SJSA1 (cell line): ENCODE results near the gene DOLK. TPM values are rescaled to one million over a fixed set of nuclear protein-coding genes. Genes with fewer than 3 reads are reported as not detected.
"Not testable (repeated sequence)": the region's sequence is repeated elsewhere in the genome, so short reads cannot be mapped to it uniquely, and the experiment has no call there.

Experiments used
- DNase-seq, 2 experiments: peaks; one replicate each; pipeline ENCODE4 v3.0.0-alpha.2; 2015 to 2020; ENCODE audit warnings: low spot score in 2 of 2, low read depth in 1 of 2
- H3K27ac ChIP-seq: fragments of 250-450 bp; sonication (Bioruptor Pico); 2 replicates; pipeline ENCODE4 v1.5.1; 2020; ENCODE audit warnings: mild to moderate bottlenecking, moderate library complexity
- H3K27me3 ChIP-seq: fragments of 250-450 bp; sonication (Bioruptor Pico); replicated peaks from 2 replicates; pipeline ENCODE4 v1.5.1; 2020; ENCODE audit warnings: mild to moderate bottlenecking, moderate library complexity
- H3K36me3 ChIP-seq: fragments of 250-450 bp; sonication (Bioruptor Pico); 2 replicates; pipeline ENCODE4 v1.5.1; 2020; ENCODE audit warnings: mild to moderate bottlenecking
- H3K4me1 ChIP-seq: fragments of 250-450 bp; sonication (Bioruptor Pico); replicated peaks from 2 replicates; pipeline ENCODE4 v1.6.1; 2021; ENCODE audit warnings: mild to moderate bottlenecking
- H3K4me3 ChIP-seq: fragments of 250-450 bp; sonication (Bioruptor Pico); 2 replicates; pipeline ENCODE4 v1.5.1; 2020; ENCODE audit warnings: mild to moderate bottlenecking
- H3K9me3 ChIP-seq: fragments of 250-450 bp; sonication (Bioruptor Pico); replicated peaks from 2 replicates; pipeline ENCODE4 v1.5.1; 2020; ENCODE audit warnings: mild to moderate bottlenecking
- total RNA-seq: library from RNA; depleted of rRNA; stranded (reverse); fragments of >200 nt; shearing (Covaris generic); gene quantifications from 2 replicates; pipeline ENCODE4 v1.2.3, GENCODE V29; 2014; rRNA removed

The DOLK gene
- 26.6 and 31.6 TPM in 2 replicates for total RNA-seq

DNA sequence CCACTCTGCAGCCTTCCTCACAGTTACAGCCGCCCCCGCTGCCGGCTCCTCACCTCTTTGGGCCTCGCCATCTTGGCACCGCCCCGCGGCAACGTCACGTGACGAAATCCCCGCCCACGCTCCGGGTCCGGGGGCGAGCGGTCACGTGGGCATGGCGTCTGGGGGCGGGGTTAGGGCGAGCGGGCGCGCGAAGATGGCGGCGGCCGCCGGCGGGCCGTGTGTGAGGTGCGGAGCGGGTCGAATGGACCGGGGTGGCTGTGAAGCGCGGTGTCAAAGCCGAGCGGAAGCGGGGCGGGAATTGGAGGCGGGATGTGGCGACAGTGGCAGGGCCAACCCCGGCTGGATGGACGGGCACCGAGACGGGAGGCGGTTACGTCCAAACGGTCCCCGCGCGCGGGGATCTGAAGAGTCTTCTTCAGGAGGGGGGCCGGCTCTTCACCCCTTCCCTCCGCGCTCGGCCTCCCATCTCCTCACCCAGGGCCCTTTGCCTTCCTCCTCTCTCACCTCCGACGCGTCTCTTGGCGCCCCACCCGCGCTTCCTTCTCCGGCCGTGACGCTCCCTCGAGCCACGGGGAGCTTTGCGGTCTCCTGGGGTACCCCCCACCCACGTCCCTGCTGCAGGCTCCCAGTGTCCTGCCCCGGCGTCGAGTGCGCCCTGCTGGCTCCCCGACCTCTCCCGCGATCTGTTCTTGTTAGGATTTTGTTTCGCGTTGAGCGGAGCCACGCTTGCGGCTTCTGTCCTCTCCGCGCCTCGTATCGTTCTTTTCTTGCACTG lies at the start of gene DOLK, which contains the start of gene NUP188:
TSS of gene DOLK (minus strand) at position 77 of the 775 bp plus-strand sequence. CDS start 300 bp downstream, outside the sequence.
TSS of gene NUP188 (plus strand) at position 173 of the 775 bp plus-strand sequence. CDS start at position 194, 21 bp downstream.
- H3K9me3 ChIP-seq: no peaks in the 10 kb centered on the region
- peak; percentile 90 to 94 for DNase-seq
- peaks cover 8% of the 10 kb centered on the region for H3K4me1 ChIP-seq
- peak within 1 kb of the TSS; percentile 84 for H3K27ac ChIP-seq
- H3K4me3 ChIP-seq: peak within 1 kb of the TSS; percentile 82
- H3K36me3 ChIP-seq: peaks cover 45% of the 10 kb centered on the region
- no peaks in the 10 kb centered on the region for H3K27me3 ChIP-seq

DNA sequence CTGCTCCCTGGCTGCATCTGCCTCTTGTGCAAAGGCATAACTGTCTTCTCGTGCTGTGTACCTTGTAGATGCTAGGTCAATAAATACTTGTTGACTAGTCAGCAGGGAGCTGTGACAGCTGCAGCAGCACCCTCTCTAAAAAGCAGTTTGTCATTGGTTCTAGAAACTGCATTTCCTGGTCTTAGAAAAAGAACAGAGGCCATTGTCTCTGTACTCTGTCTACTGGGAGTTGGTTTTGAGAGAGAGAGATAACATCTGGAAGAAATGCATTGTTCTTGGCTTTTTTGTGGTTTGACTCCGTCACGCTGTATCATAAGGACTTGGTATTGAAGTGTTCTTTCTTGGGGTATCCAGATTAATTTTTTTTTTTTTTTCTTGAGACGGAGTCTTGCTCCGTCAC lies 48.4 kb upstream of the DOLK start:
- no peak for DNase-seq
- Histone ChIP-seq H3K36me3 (peaks cover 84% of the 10 kb centered on the region), H3K4me3 (no peak overlapping the region), H3K9me3 (no peaks in the 10 kb centered on the region), H3K27me3 (no peaks in the 10 kb centered on the region), H3K4me1 (no peaks in the 10 kb centered on the region), H3K27ac (no peak overlapping the region)

GRCh38 chr9:128992995-128993394 lies 45.6 kb upstream of the DOLK start:
- H3K27me3 ChIP-seq: no peaks in the 10 kb centered on the region
- H3K9me3 ChIP-seq: no peaks in the 10 kb centered on the region
- H3K4me1 ChIP-seq: no peaks in the 10 kb centered on the region
- DNase-seq: no peak
- H3K36me3 ChIP-seq: peaks cover 76% of the 10 kb centered on the region
- no peak overlapping the region for H3K27ac ChIP-seq
- no peak overlapping the region for H3K4me3 ChIP-seq

DNA sequence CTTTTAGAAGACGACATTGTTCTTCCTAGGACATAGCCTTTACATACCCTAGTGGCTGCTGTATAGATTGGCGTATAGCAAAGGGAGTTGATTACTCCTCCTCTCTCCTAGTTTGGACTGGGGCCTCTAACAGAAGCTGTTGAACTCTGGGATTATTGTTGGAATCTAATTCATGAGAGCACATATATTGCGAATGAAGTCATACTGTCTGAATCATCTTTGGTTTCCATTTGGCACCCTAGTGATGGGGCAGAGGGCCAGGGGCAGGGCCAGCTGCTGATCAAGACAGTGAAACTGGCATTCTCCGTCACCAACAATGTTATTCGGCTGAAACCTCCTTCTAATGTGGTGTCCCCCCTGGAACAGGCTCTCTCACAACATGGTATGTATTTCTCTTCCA lies 40.4 kb upstream of the DOLK start:
- H3K27me3 ChIP-seq: no peaks in the 10 kb centered on the region
- H3K4me1 ChIP-seq: 0 out of 2 replicates have a peak, but pooled peaks cover 6% of the 10 kb centered on the region
- DNase-seq: no peak
- H3K36me3 ChIP-seq: peaks cover 73% of the 10 kb centered on the region
- no peak overlapping the region for H3K4me3 ChIP-seq
- H3K9me3 ChIP-seq: no peaks in the 10 kb centered on the region
- no peak overlapping the region for H3K27ac ChIP-seq

GRCh38 chr9:128986671-128987070 lies 39.3 kb upstream of the DOLK start:
- DNase-seq: no peak
- H3K27ac ChIP-seq: no peak overlapping the region
- peaks cover 74% of the 10 kb centered on the region for H3K36me3 ChIP-seq
- H3K27me3 ChIP-seq: no peaks in the 10 kb centered on the region
- no peaks in the 10 kb centered on the region for H3K9me3 ChIP-seq
- 0 out of 2 replicates have a peak, but pooled peaks cover 6% of the 10 kb centered on the region for H3K4me1 ChIP-seq
- no peak overlapping the region for H3K4me3 ChIP-seq

DNA sequence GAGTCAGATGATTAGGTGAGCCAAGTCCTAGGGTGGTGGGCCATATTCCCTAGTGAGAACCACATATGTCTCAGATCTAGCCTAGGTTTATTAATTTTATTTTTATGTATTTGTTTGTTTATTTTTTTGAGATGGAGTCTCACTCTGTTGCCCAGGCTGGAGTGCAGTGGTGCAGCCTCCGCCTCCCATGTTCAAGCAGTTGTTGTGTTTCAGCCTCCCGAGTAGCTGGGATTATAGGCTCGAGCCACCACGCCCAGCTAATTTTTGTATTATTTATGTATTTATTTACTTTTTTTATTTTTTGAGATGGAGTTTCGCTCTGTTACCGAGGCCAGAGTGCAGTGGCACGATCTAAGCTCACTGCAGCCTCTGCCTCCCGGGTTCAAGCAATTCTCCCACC lies 36.1 kb upstream of the DOLK start:
- Histone ChIP-seq H3K27me3 (no peaks in the 10 kb centered on the region), H3K36me3 (peaks cover 88% of the 10 kb centered on the region), H3K4me1 (0 out of 2 replicates have a peak, but pooled peaks cover 6% of the 10 kb centered on the region), H3K27ac (no peak overlapping the region), H3K4me3 (no peak overlapping the region), H3K9me3 (no peaks in the 10 kb centered on the region)
- no peak for DNase-seq

DNA sequence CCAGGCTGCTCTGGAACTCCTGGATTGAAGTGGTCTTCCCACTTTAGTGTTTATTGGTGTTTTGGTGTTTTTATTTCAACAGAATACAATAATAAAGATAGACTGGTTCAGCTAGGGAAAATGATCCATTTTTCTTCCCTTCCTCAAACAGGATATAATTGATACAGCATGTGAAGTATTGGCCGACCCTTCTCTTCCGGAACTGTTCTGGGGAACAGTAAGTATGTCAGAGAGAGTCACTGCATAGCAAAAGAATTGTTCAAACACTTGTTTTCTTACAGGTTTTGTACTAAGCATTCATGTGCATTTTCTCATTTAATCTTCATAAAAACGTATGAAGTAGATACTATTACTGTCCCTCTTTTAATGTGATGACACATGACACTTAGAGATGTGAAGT lies 31.7 kb upstream of the DOLK start:
- Histone ChIP-seq H3K4me1 (no peaks in the 10 kb centered on the region), H3K27me3 (no peaks in the 10 kb centered on the region), H3K36me3 (peaks cover 85% of the 10 kb centered on the region), H3K9me3 (no peaks in the 10 kb centered on the region), H3K27ac (no peak overlapping the region), H3K4me3 (no peak overlapping the region)
- DNase-seq: no peak

GRCh38 chr9:128972956-128973355 lies 25.6 kb upstream of the DOLK start:
- H3K9me3 ChIP-seq: no peaks in the 10 kb centered on the region
- H3K27ac ChIP-seq: no peak overlapping the region
- H3K27me3 ChIP-seq: no peaks in the 10 kb centered on the region
- DNase-seq: peak; percentile 19 to 47
- H3K36me3 ChIP-seq: peaks cover 89% of the 10 kb centered on the region
- peaks cover 23% of the 10 kb centered on the region for H3K4me1 ChIP-seq
- H3K4me3 ChIP-seq: no peak overlapping the region

DNA sequence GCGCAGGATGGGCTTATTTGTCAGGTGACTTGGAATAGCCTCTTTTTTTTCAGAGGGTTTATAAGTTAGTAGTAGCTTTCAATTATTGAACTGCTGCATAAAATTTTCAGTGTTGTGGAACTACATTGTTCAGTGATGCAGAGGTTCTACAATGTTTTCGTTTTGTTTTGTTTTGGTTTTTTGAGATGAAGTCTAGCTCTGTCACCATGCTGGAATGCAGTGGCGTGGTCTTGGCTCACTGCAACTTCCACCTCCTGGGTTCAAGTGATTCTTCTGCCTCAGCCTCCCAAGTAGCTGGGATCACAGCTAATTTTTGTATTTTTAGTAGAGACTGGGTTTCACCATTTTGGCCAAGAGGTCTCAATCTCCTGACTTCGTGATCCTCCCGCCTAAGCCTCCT lies 22.1 kb upstream of the DOLK start:
- Histone ChIP-seq H3K4me1 (peaks cover 23% of the 10 kb centered on the region), H3K36me3 (peaks cover 68% of the 10 kb centered on the region), H3K4me3 (no peak overlapping the region), H3K27ac (0 out of 2 replicates have a peak overlapping the region, but pooled peaks have one; percentile 3), H3K27me3 (no peaks in the 10 kb centered on the region), H3K9me3 (no peaks in the 10 kb centered on the region)
- DNase-seq: peak in 1 of 2 experiments; percentile 7

- not testable (repeated sequence) for H3K4me1 ChIP-seq, H3K9me3 ChIP-seq, H3K4me3 ChIP-seq, DNase-seq, H3K27me3 ChIP-seq, H3K27ac ChIP-seq
- peaks cover 52% of the 10 kb centered on the region for H3K36me3 ChIP-seq
These were observed 14.0 kb upstream of the DOLK start for GRCh38 chr9:128961403-128961802.

- Histone ChIP-seq H3K4me3 (peak overlapping the region; percentile 82), H3K9me3 (no peaks in the 10 kb centered on the region), H3K27ac (peak overlapping the region; percentile 84; the same call in 1 of the 2 replicates), H3K36me3 (peaks cover 45% of the 10 kb centered on the region), H3K4me1 (peaks cover 8% of the 10 kb centered on the region), H3K27me3 (no peaks in the 10 kb centered on the region)
- DNase-seq: no peak
These were observed 201 bp downstream of the DOLK start for GRCh38 chr9:128947277-128947526.

DNA sequence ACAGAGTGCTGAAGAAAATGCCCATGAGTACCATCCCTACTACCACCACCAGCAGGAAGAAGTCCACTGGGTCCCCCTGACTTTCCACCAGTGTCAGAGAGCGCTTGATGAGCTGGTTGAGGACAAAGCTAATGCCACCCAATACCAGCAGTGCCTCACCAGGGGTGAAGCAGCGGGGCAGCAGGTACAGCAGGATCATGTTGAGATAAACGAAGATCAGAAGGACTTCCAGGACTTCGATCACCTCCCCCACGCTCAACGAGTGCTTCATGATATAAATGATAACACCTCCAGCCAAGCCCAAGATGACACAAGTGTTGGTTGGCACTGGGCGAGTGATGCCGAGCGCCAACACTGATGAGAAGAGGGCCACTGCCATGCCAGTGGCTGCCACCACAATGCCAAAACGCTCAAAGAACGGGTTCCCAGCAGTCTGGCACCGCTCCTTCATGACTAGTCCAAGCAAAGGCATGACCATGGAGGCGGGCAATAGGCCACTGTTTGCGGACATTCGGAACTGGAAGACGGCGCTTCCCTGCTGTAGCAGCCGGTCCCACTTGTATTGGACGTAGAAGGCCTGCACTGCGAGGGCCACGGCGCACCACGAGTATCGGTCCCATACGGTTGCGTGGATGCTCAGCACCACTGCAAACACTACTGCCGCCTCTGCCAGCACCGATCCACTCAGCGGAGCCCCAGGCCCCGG lies 679 bp downstream of the DOLK start:
- no peak for DNase-seq
- Histone ChIP-seq H3K27ac (peak overlapping the region; percentile 84; the same call in 1 of the 2 replicates), H3K4me1 (peaks cover 8% of the 10 kb centered on the region), H3K4me3 (peak overlapping the region; percentile 82), H3K27me3 (no peaks in the 10 kb centered on the region), H3K36me3 (peaks cover 40% of the 10 kb centered on the region), H3K9me3 (no peaks in the 10 kb centered on the region)

DNA sequence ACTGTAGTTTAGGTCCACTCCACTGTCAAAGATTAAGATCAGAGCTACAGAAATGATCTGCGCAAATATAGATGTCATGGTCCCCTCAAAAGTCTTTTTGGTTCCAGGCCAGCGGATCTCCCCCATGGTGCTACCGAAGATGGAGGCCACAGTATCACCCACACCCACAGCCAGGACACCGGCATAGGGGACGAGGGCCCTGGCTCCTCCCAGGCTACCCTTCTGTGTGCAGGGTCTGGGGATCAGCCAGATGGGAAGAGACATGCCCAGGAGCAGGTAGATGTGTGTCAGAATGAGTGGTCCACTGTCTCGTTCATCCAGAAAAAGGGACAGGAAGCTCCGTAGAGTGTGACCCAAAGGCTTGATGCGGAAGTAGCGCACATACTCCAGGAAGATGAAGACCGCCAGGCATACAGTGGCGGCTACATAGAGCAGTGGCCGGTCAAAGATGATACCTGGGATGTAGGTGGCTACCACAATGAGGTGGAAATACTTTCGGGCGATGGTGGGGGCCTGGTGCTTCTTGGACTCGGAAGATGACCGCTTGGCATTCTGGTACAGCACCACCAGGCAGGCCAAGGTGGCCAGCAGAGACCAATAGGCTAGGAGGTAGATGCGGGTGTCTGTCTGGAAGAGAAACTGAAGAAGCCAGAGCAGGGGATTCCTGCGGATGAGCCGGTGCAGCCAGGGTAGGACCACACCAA lies 1.5 kb downstream of the DOLK start:
- no peaks in the 10 kb centered on the region for H3K9me3 ChIP-seq
- no peak overlapping the region for H3K27ac ChIP-seq
- peaks cover 34% of the 10 kb centered on the region for H3K36me3 ChIP-seq
- no peak for DNase-seq
- H3K27me3 ChIP-seq: no peaks in the 10 kb centered on the region
- H3K4me1 ChIP-seq: peaks cover 8% of the 10 kb centered on the region
- H3K4me3 ChIP-seq: no peak overlapping the region

GRCh38 chr9:128944966-128945365 lies 2.4 kb downstream of the DOLK start:
- peaks cover 24% of the 10 kb centered on the region for H3K36me3 ChIP-seq
- not testable (repeated sequence) for H3K27me3 ChIP-seq, DNase-seq

More at GRCh38 chr9:128944966-128945365, 2.4 kb downstream of the DOLK start:
- not testable (repeated sequence) for H3K4me3 ChIP-seq, H3K9me3 ChIP-seq, H3K27ac ChIP-seq, H3K4me1 ChIP-seq
